ENCODE data around the gene PCBP3. TPM values are rescaled to one million over a fixed set of nuclear protein-coding genes. Genes with fewer than 3 reads are reported as not detected.

Gene PCBP3
- total RNA-seq, 1 donor from 2014 or later = 11.8 TPM

- peak overlapping the region; percentile 36 for H3K27ac Mint-ChIP-seq (ENCODE audit: unreplicated experiment)
- H3K27me3 Mint-ChIP-seq (ENCODE audit: low read depth) = no peaks in the 10 kb centered on the region
- peaks cover 11% of the 10 kb centered on the region for H3K9me3 Mint-ChIP-seq (ENCODE audit: low read depth)
- peaks cover 58% of the 10 kb centered on the region for H3K4me1 Mint-ChIP-seq (ENCODE audit: low read depth)
- no peak for DNase-seq (ENCODE audit: low spot score)
- no peak overlapping the region for H3K4me3 Mint-ChIP-seq (ENCODE audit: unreplicated experiment)
- peaks cover 8% of the 10 kb centered on the region for H3K36me3 Mint-ChIP-seq (ENCODE audit: low read depth)
- no peak for TF ChIP-seq CTCF (IDR thresholded peaks at IDR 0.05)
Measured at GRCh38 chr21:45836694-45837670, 193.5 kb downstream of the PCBP3 start.

- TF ChIP-seq CTCF (IDR thresholded peaks at IDR 0.05) = no peak
- peaks cover 11% of the 10 kb centered on the region for H3K9me3 Mint-ChIP-seq (ENCODE audit: low read depth)
- no peak overlapping the region for H3K27ac Mint-ChIP-seq (ENCODE audit: unreplicated experiment)
- no peak overlapping the region for H3K4me3 Mint-ChIP-seq (ENCODE audit: unreplicated experiment)
- H3K4me1 Mint-ChIP-seq (ENCODE audit: low read depth) = peaks cover 57% of the 10 kb centered on the region
- DNase-seq (ENCODE audit: low spot score) = no peak
- peaks cover 10% of the 10 kb centered on the region for H3K36me3 Mint-ChIP-seq (ENCODE audit: low read depth)
- H3K27me3 Mint-ChIP-seq (ENCODE audit: low read depth) = no peaks in the 10 kb centered on the region
Measured at GRCh38 chr21:45837936-45838335, 194.4 kb downstream of the PCBP3 start.

GRCh38 chr21:45838634-45839033 is 195.1 kb downstream of the PCBP3 start:
- DNase-seq (ENCODE audit: low spot score) = no peak
- H3K9me3 Mint-ChIP-seq (ENCODE audit: low read depth) = peaks cover 11% of the 10 kb centered on the region
- peaks cover 50% of the 10 kb centered on the region for H3K4me1 Mint-ChIP-seq (ENCODE audit: low read depth)
- peaks cover 10% of the 10 kb centered on the region for H3K36me3 Mint-ChIP-seq (ENCODE audit: low read depth)
- H3K27me3 Mint-ChIP-seq (ENCODE audit: low read depth) = no peaks in the 10 kb centered on the region
- no peak overlapping the region for H3K4me3 Mint-ChIP-seq (ENCODE audit: unreplicated experiment)
- TF ChIP-seq CTCF (IDR thresholded peaks at IDR 0.05) = no peak
- peak overlapping the region; percentile 19 for H3K27ac Mint-ChIP-seq (ENCODE audit: unreplicated experiment)

GRCh38 chr21:45839274-45839673 is 195.7 kb downstream of the PCBP3 start:
- H3K9me3 Mint-ChIP-seq (ENCODE audit: low read depth) = peaks cover 11% of the 10 kb centered on the region
- TF ChIP-seq CTCF (IDR thresholded peaks at IDR 0.05) = no peak
- H3K27ac Mint-ChIP-seq (ENCODE audit: unreplicated experiment) = peak overlapping the region; percentile 19
- peaks cover 10% of the 10 kb centered on the region for H3K36me3 Mint-ChIP-seq (ENCODE audit: low read depth)
- peaks cover 47% of the 10 kb centered on the region for H3K4me1 Mint-ChIP-seq (ENCODE audit: low read depth)
- no peak for DNase-seq (ENCODE audit: low spot score)
- no peak overlapping the region for H3K4me3 Mint-ChIP-seq (ENCODE audit: unreplicated experiment)
- H3K27me3 Mint-ChIP-seq (ENCODE audit: low read depth) = no peaks in the 10 kb centered on the region

DNA sequence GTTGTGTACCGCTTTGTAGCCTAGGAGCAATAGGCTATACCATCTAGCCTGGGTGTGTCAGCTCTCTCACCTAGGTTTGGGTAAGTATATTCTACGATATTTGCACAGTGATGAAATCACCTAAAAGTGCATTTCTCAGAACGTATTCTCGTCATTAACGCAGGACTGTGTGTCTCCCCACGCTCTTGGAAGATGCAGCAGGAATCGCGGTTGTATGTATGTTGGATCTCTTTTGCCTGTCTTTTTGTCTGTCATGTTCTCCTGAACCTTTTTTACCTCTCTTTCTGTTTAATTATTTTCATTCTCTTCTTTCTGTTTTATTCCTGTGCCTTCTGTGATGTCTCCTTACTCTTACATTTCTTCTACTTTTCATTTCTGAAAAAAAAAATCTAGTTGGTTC is 197.5 kb downstream of the PCBP3 start:
- TF ChIP-seq CTCF (IDR thresholded peaks at IDR 0.05) = no peak
- H3K4me3 Mint-ChIP-seq (ENCODE audit: unreplicated experiment) = no peak overlapping the region
- no peaks in the 10 kb centered on the region for H3K27me3 Mint-ChIP-seq (ENCODE audit: low read depth)
- H3K36me3 Mint-ChIP-seq (ENCODE audit: low read depth) = peaks cover 10% of the 10 kb centered on the region
- H3K4me1 Mint-ChIP-seq (ENCODE audit: low read depth) = peaks cover 47% of the 10 kb centered on the region
- peaks cover 11% of the 10 kb centered on the region for H3K9me3 Mint-ChIP-seq (ENCODE audit: low read depth)
- no peak for DNase-seq (ENCODE audit: low spot score)
- no peak overlapping the region for H3K27ac Mint-ChIP-seq (ENCODE audit: unreplicated experiment)

All from chondrocyte (in vitro differentiated cells).